T follicular helper cell (primary cell): ENCODE data around the gene LIPC.

Experiments
- DNase-seq: peaks from one replicate; pipeline ENCODE4 v3.0.0-alpha.2; 2020; ENCODE audit warnings: low read depth

LIPC gene

GRCh38 chr15:58554758-58555157 lies 123.0 kb downstream of the LIPC start:
- no peak for DNase-seq

DNA sequence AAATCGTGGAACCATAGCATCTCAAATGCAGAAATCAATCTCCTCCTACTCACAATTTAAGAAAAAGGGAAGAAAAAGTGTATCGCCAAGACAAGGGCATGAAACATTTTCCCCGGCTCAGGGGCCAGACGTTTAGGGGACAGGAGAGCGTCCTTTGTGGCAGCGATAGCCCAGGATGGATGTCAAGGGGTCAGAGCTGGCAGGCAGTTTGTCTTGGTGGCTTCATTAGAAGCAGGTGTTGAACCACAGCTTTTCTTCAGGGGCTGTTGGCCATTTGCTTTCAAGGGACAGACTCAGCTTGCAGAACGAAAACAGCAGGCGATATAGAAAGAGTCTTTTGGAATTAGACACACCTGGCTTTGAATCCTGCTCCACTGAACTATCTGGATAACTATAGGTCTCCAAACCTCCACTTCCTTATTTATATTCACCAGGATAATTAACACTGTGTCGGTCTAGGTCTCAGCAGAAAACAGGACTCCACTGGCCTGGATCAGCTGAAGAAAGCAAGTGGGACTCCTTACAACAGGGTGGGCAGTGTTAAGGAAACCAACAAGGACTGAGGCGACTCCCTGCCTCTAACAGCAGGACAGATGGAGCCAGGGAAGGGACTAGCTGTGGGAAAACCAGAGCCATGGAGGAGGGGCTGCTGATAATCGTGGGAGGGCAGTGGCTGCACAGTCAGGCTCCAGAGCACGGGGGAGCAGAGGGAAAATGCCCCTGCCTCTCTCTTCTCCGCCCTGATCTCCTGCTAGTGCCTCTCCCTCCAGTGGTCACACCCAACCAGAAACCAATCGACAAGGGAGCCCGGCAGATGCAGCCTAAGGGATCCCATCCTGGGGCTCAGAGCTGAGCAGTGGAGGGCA lies 123.6 kb downstream of the LIPC start:
- no peak for DNase-seq

- no peak for DNase-seq
These were observed 124.2 kb downstream of the LIPC start for GRCh38 chr15:58556028-58556361.

DNA sequence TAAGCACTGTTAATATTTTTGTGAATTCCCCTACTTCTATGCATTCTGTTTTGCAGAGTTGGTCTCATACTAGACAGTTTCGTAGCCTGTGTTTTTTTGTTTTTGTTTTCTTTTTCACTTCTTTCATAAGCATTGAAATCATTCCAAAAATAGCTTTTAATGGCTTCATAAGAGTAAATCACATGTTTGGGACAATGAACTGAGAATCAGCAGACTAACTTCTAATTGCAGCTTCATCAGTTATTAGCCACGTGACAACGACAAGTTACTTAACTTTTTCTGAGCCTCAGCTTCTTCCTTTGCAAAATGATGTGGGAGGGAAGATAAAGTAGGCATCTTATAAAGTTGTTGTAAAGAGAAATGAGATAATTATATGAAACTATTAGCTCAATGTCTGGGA lies 124.8 kb downstream of the LIPC start:
- DNase-seq = no peak

DNA sequence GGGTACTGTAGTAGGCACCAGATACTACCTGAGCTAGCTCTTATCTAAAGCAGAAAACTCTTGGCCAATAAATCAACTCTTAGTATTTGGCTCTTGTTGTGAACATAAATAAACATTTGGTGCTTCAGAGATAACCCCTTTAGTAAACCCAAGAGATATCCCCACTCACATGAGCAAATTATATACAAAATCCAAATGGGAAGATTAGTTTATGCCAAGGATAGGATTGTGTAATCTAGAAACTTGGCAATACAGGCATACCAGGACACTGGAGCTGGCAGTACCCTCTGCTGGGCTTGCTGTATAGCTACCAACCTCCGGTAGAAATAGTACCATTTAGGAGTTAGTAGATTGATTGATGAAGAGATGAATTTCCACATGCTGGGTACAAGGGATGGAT lies 127.0 kb downstream of the LIPC start:
- DNase-seq = no peak

DNA sequence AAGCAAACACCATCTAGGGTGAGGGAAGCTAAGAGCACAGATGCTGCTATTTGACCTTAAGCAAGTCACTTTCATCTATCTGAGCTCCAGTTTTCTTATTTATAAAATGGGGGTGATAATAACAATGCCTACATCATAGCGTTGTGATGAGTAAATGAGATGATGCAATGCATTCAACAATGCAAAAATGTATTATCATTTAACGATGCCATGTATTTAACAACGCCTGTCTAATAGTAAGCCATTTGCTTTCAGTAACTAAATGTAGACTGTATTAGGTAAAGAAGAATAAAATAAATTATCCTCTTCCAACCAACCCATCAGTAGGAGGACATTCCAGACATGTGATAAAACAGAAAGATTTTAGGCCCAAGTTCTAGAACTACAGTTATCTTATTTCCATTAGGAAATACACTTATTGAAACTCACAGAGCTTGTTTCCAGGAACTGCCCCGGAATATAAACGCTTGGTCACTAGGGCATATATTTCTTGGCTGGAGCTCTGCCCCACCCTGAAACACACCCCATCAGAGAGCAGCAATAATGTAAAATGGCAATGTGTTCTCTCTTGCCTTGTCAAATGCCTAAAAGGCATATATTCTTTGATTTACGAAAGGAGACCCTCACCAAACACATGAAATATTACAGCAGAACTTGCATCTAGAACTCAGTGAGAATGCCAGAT lies 128.3 kb downstream of the LIPC start:
- no peak for DNase-seq

DNA sequence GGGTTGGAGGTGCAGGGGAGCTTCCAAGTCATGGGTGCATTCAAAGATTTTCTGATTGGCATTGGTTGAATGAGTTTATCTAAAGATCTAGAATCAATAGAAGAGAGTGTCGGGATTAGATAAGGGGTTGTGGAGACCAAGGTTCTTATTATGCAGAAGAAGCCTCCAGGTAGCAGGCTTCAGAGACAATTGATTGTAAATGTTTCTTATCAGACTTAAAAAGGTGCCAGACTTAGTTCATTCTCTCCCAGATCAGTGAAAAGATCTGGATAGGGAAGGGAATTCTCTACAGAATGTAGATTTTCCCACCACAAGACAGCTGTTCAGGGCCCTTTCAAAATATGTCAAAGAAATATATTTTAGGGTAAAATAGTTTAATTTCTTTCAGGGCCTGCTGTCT lies 129.5 kb downstream of the LIPC start:
- DNase-seq = no peak

DNA sequence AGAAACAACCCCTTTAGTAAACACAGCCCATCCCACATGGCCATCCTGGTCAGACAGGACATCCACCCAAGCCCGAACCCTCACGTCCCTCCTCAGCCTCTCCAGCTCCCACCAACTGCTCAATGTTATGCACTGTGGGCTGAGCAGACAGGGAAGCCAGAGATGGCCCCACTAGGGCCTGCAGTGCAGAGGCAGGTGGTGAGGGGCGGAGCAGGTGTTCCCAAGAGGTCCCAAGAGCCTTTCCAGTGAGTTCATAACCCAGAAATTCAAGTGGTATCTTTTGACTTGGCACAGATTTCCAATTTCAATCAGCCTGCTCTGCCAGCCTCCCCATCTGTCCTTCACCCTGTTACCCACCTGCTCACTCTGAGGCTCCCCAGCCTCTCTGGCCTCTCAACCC lies 130.3 kb downstream of the LIPC start:
- no peak for DNase-seq

DNA sequence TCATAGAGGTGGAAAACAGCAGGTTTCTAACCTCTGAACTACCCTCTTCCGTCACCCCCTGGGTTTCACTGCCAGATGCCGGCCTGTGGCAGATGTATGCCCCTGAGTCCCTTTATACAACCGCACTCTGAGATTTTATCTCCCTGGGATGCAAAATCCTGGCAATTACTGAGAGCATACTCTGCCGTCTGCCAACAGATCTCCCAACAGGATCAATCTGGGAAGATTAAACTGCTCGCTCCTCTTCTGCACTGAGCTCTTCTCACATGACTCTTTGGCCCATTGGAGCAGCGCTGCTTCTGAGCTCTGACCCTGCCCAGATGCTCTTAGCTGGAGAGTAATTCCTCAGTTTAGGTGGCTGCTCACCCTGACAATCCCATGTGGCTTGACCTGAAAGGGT lies 133.2 kb downstream of the LIPC start:
- no peak for DNase-seq

DNA sequence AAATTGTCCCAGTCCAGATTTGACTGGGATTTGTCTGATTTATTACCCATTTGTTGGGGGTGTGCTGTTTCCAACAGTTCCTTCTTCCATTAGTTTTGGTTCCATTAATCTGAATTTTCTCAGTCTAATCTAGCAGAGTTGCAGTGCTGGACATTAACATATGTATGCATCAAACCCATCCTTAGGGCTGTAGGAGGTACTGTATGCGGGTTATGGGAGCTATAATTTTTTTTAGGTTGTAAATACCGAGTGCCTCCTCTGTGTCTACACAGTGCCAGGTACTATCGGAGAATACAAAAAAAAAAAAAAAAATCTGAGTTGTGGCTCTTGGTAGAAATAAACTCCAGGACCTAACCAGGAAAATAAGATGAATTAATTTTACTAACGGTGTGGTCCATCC lies 133.8 kb downstream of the LIPC start:
- no peak for DNase-seq

- DNase-seq = no peak
These were observed 134.2 kb downstream of the LIPC start for GRCh38 chr15:58566029-58566428.

- DNase-seq = no peak
These were observed 136.4 kb downstream of the LIPC start for GRCh38 chr15:58568157-58568571.

DNA sequence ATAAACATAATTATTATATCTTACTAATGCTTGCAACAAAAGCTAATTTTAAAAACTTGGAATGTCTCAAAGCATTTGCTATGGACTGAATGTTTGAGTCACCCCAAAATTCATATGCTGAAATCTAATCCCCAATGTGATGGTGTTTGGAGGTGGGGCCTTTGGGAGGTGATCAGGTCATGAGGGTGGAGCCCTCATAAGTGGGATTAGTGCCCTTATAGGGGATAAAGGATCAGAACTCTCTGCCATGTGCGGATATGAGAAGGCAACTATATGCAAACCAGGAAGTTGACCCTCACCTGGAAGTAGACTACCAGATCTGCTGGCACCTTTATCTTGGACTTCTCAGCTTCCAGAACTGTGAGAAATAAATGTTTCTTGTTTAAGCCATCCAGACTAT lies 137.7 kb downstream of the LIPC start:
- DNase-seq = no peak

- DNase-seq = no peak
These were observed 139.7 kb downstream of the LIPC start for GRCh38 chr15:58571491-58571890.

GRCh38 chr15:58572521-58572920 lies 140.7 kb downstream of the LIPC start:
- DNase-seq = no peak

DNA sequence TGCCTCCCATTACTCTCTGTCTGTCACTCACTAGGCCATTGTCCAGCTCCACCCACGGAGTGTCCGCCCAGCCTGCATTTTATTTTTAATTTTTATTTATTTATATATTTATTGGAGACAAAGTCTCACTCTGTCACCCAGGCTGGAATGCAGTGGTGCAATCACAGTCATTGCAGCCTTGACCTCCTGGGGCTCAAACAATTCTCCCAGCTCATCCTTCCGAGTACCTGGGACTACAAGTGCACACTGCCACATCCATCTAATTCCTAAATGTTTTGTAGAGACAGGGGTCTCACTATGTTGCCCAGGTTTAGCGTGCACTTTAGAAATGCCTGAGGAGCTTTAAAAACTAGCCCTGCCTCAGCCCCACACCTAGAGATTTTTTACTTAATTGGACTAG lies 141.5 kb downstream of the LIPC start:
- no peak for DNase-seq

GRCh38 chr15:58574631-58575030 lies 142.8 kb downstream of the LIPC start:
- DNase-seq = no peak

DNA sequence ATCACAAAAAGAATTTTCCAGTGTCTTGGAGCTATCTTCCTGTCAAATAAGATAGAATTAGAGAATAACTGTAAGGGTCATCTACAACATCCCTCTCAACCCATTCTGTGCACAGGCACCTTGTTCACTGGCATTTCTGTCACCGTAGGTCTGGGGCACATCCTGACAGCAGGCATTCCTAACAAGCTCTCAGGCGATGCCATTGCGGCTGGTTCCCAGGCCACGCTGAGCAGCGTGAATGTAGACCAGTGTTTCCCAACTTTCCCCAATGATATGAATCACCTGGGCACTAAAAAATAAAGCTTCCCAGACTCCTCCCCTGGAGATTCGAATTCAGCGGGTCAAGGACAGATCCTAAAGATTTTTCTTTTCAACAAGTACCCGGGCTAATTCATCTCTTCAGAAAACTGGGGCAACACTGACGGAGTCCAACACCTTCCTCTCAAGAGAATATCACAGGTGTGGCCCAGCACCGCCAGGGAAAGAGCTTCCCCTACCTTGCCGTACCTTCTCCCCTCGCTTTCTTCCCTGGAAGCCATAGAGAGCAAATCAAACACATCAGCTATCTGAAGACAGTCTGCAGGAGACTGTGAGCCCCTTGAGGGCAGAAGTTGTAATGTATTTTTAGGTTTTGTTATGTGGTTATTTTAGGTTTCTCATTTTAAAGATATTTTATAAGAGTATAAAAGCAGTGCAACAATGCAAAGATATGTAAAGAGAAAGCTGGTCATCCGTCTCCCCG lies 143.4 kb downstream of the LIPC start:
- no peak for DNase-seq

DNA sequence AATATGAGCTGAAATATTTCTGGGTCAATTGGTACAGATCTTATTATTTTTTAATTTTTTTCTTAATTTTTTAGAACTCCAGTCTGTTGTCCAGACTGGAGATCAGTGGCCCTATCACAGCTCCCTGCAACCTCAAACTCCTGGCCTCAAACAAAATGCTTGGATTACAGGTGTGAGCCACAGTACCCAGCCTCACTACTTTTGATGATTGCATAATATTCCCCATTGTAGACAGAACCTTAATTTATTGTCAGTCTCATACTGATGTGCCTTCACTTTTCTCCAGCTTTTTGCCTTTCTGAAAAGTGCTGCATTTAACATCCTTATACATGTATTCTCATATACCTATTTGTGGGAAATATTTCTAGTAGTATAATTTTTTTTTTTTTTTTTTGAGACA lies 144.9 kb downstream of the LIPC start:
- DNase-seq = no peak

- no peak for DNase-seq
These were observed 150.4 kb downstream of the LIPC start for GRCh38 chr15:58582160-58582559.

GRCh38 chr15:58583171-58583908 lies 151.5 kb downstream of the LIPC start:
- DNase-seq = no peak

- DNase-seq = no peak
These were observed 153.1 kb downstream of the LIPC start for GRCh38 chr15:58584789-58585461.
